GM19239 (cell line): ENCODE results near the gene OR4N5.

Source experiments
- DNase-seq: peaks from one replicate; pipeline ENCODE4 v3.0.0; 2011; ENCODE audit warnings: low spot score; ENCODE audit not compliant: insufficient read length
- FAIRE-seq: peaks from 2 replicates; lab custom pipeline; 2011; peaks lifted over from hg19 to GRCh38; lab: Jason Lieb, UNC

OR4N5 gene

GRCh38 chr14:20191396-20191795 lies 52.8 kb downstream of the OR4N5 start:
- FAIRE-seq (no peak), DNase-seq (no peak)

- FAIRE-seq, result no peak
- DNase-seq, result no peak
Observed at GRCh38 chr14:20194101-20194500, 55.5 kb downstream of the OR4N5 start.
